HG03520 (cell line): Measurements from ENCODE around the gene GAP43.
"Not testable (repeated sequence)": the region's sequence is repeated elsewhere in the genome, so short reads cannot be mapped to it uniquely, and the experiment has no call there.

Experiments
- ATAC-seq: cut with Tn5 transposase; IDR thresholded peaks from one replicate; pipeline ENCODE4 v1.9.1; 2021; ENCODE audit warnings: mild to moderate bottlenecking, moderate library complexity; ENCODE audit not compliant: unreplicated experiment

GAP43 gene

DNA sequence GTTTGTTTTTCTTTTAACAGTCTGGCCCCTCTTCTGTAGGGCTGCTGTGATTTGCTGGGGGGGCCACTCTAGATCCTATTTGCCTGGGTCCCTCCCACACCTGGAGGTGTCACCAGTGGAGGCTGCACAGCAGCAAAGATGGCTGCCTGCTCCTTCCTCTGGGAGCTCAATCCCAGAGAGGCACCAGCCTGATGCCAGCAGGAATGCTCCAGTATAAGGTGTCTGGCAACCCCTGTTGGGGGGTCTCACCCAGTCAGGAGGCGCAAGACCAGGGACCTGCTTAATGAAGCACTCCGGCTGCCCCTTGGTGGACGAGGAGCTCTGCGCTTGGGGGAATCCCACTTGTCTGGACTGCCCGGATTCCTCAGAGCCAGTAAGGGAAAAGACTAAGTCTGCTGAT lies 118.3 kb downstream of the GAP43 start:
- no peak for ATAC-seq

DNA sequence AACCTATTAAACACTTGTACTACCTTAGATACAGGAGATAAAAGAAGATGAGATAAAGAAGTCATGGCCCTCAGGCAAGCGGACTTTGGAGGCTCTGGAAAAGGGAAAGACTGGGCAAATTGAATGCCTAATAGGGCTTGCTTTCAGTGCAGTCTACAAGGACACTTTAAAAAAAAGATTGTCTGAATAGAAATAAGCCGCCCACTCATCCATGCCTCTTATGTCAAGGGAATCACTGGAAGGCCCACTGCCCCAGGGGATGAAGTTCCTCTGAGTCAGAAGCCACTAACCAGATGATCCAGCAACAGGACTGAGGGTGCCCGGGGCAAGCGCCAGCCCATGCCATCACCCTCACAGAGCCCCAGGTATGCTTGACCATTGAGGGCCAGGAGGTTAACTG lies 121.2 kb downstream of the GAP43 start:
- ATAC-seq: not testable (repeated sequence)

DNA sequence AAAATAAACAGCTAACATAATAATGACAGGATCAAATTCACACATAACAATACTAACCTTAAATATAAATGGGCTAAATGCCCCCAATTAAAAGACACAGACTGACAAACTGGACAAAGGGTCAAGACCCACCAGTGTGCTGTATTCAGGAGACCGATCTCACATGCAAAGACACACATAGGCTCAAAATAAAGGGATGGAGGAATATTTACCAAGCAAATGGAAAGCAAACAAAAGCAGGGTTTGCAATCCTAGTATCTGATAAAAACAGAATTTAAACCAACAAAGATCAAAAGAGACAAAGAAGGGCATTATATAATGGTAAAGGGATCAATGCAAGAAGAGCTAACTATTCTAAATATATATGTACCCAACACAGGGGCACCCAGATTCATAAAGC lies 129.7 kb downstream of the GAP43 start:
- not testable (repeated sequence) for ATAC-seq

DNA sequence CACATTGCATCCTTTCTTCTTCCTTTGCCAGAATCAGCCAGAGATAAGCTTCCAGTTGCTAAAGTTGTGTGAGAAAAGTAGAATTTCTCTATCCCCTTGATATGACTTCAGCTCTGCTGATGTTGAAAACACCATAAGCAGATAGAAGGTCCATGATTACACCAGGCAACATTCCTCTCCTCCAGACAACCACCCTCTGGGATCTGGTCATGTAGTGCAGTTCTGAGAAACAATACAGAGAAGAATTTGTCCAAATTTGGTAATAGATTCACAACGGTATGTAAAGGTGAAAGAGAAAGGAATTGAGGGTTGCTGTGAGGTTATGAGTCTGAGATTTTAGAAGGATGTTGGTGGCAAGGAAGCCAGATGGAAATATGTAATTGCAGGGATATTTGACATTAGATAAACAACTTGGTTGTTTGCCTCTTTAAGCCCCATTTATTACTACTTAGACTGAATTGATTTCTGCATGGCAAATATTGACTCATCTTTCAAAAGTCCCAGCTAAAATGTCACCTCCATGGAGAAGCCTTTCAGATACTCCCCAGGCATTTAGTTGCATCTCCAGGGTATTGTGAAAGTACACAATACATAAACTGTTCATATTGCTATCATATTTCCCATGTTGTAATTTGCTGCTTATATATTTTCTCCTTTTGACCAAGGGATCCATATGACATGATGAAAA lies 134.9 kb downstream of the GAP43 start:
- ATAC-seq: no peak

DNA sequence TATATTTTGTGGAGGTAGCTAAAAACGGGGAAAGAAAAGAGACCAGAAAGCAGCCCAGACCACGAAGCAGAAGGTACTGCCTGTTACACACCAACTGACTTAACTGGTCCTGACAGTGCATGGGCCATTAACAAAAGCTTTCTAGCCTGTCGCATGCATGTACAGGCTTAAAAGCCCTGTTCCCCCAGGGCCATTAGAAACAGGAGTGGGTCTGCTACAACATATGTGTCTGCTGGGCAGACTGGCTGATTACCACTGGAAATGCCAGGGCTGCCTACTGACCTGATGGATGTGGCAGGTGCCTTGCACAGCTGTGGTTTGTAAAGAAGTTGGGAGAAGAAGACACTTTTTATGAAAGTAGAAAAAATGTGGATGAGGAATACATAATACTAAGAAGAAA lies 137.4 kb downstream of the GAP43 start:
- no peak for ATAC-seq

DNA sequence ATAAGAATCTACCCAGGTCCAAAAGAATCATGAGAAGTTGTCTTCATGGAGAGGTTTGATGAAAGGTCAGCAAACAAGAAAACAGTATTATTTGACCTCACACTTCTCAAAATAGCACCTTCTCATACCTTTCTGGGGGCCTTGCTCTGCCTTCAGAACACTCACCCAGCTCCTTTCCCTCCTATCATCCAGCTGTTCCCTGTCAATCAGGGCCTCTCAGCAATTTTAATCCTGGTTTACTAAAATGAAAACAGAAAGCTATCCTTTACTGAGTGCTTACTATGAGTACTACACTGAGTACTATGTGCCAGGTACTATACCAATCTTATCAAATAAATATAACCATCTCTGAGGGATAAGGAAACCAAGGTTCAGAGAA lies 138.6 kb downstream of the GAP43 start:
- no peak for ATAC-seq

DNA sequence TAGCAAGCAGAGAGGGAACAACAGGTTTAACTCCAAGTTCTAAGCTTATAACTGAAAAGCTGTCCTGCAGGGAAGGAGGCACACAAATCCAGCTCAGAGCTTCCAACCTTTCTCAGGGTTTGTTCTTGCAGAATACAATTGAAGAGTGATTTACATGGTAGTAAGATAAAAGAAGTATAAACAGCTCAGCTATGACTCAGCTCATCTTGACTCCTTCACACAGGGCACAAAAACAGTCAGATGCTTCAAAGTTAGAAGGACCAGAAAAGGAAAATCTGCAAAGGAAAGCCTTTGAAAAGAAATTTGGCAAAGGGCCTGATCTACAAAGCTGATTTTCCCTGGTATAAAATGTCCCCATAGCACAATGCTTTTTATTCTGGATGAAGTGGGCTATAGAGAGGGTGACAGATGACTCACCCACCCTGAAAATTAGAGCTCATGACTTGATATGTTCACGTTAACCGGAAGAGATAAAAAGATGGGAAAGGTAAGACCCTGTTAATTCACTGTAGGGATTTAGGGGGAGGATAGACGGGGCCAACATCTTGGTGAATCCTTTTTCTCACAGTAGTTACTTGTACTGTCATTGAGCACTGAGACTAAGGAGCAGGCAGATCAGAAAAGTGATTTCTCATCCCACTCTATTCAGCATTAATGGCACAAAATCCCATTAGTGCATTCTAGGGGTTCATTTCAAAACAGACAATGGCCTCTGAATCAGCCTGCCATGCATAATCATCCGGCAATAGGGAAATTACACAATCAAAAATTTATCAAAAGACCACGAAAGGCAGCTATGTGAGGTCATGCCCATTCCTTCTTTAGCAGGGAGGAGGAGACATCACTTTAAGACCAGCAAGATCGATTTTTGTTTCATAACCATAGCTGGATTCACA lies 143.5 kb downstream of the GAP43 start:
- no peak for ATAC-seq

DNA sequence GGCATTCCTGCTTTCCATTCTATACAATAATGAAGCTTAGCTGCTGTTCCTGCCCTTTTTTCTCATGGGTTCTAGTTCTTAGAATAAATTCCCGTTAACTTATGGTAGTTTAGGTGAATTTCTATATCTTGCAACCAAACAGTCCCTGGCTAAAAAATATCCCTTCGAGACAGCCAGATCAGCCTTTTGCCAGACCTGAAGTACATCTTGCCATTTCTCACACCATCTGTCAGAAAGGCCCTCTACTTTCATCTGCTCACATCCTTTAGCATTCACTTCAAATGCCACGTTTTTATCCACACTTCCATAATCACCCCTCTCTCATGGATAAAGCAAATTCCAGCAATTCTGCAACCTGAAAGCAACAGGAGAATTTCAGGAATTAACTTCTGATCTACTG lies 145.4 kb downstream of the GAP43 start:
- ATAC-seq: no peak
